Measurements from ENCODE around the gene CER1. TPM values are rescaled to one million over a fixed set of nuclear protein-coding genes. Genes with fewer than 3 reads are reported as not detected.
"Not testable (repeated sequence)": the region's sequence is repeated elsewhere in the genome, so short reads cannot be mapped to it uniquely, and the experiment has no call there.

CER1 gene
- total RNA-seq, 1 donor from 2014 or later: 5.2 TPM

- peaks cover 4% of the 10 kb centered on the region for H3K27me3 Mint-ChIP-seq (ENCODE audit: unreplicated experiment)
- no peaks in the 10 kb centered on the region for H3K9me3 Mint-ChIP-seq (ENCODE audit: unreplicated experiment)
- peaks cover 29% of the 10 kb centered on the region for H3K36me3 Mint-ChIP-seq (ENCODE audit: low read depth, unreplicated experiment)
- TF ChIP-seq CTCF (IDR thresholded peaks at IDR 0.05; ENCODE audit: unreplicated experiment): no peak
- no peak overlapping the region for H3K27ac Mint-ChIP-seq (ENCODE audit: unreplicated experiment)
- H3K4me3 Mint-ChIP-seq (ENCODE audit: unreplicated experiment): no peak overlapping the region
- DNase-seq (ENCODE audit: low spot score): no peak
- H3K4me1 Mint-ChIP-seq (ENCODE audit: unreplicated experiment): peaks cover 18% of the 10 kb centered on the region
Measured at GRCh38 chr9:14687042-14687719, 35.4 kb downstream of the CER1 start.

GRCh38 chr9:14686168-14686567, 36.4 kb downstream of the CER1 start:
- no peak for DNase-seq (ENCODE audit: low spot score)
- TF ChIP-seq CTCF (IDR thresholded peaks at IDR 0.05; ENCODE audit: unreplicated experiment): no peak
- Mint-ChIP-seq H3K27ac (ENCODE audit: unreplicated experiment) (no peak overlapping the region), H3K4me3 (ENCODE audit: unreplicated experiment) (no peak overlapping the region), H3K9me3 (ENCODE audit: unreplicated experiment) (no peaks in the 10 kb centered on the region), H3K4me1 (ENCODE audit: unreplicated experiment) (peaks cover 20% of the 10 kb centered on the region), H3K36me3 (ENCODE audit: low read depth, unreplicated experiment) (peaks cover 38% of the 10 kb centered on the region), H3K27me3 (ENCODE audit: unreplicated experiment) (peaks cover 4% of the 10 kb centered on the region)

GRCh38 chr9:14682616-14683015, 39.9 kb downstream of the CER1 start:
- H3K27ac Mint-ChIP-seq (ENCODE audit: unreplicated experiment): peak overlapping the region; percentile 59
- not testable (repeated sequence) for H3K27me3 Mint-ChIP-seq (ENCODE audit: unreplicated experiment)

GRCh38 chr9:14678776-14679175, 43.8 kb downstream of the CER1 start:
- Mint-ChIP-seq H3K27me3 (ENCODE audit: unreplicated experiment) (peaks cover 4% of the 10 kb centered on the region), H3K4me3 (ENCODE audit: unreplicated experiment) (no peak overlapping the region), H3K27ac (ENCODE audit: unreplicated experiment) (no peak overlapping the region), H3K9me3 (ENCODE audit: unreplicated experiment) (no peaks in the 10 kb centered on the region), H3K4me1 (ENCODE audit: unreplicated experiment) (peaks cover 23% of the 10 kb centered on the region), H3K36me3 (ENCODE audit: low read depth, unreplicated experiment) (peaks cover 21% of the 10 kb centered on the region)
- no peak for TF ChIP-seq CTCF (IDR thresholded peaks at IDR 0.05; ENCODE audit: unreplicated experiment)
- no peak for DNase-seq (ENCODE audit: low spot score)

More at GRCh38 chr9:14682616-14683015, 39.9 kb downstream of the CER1 start:
- Mint-ChIP-seq H3K36me3 (ENCODE audit: low read depth, unreplicated experiment) (peaks cover 31% of the 10 kb centered on the region), H3K4me3 (ENCODE audit: unreplicated experiment) (peak overlapping the region; percentile 70), H3K4me1 (ENCODE audit: unreplicated experiment) (peaks cover 26% of the 10 kb centered on the region)
- not testable (repeated sequence) for DNase-seq (ENCODE audit: low spot score); H3K9me3 Mint-ChIP-seq (ENCODE audit: unreplicated experiment)

GRCh38 chr9:14677872-14678271, 44.7 kb downstream of the CER1 start:
- no peak for TF ChIP-seq CTCF (IDR thresholded peaks at IDR 0.05; ENCODE audit: unreplicated experiment)
- Mint-ChIP-seq H3K4me1 (ENCODE audit: unreplicated experiment) (peaks cover 22% of the 10 kb centered on the region), H3K27ac (ENCODE audit: unreplicated experiment) (no peak overlapping the region), H3K36me3 (ENCODE audit: low read depth, unreplicated experiment) (peaks cover 19% of the 10 kb centered on the region), H3K27me3 (ENCODE audit: unreplicated experiment) (peaks cover 4% of the 10 kb centered on the region), H3K4me3 (ENCODE audit: unreplicated experiment) (no peak overlapping the region), H3K9me3 (ENCODE audit: unreplicated experiment) (no peaks in the 10 kb centered on the region)
- DNase-seq (ENCODE audit: low spot score): no peak
